ENCODE measurements around the gene TRMT10A.

GRCh38 chr4:99587309-99587708 lies 23.5 kb upstream of the TRMT10A start:
- TF ChIP-seq CTCF (IDR thresholded peaks at IDR 0.05) (no peak), POLR2A (IDR thresholded peaks at IDR 0.05) (no peak), EP300 (IDR thresholded peaks at IDR 0.05; ENCODE audit: low read depth) (no peak), POLR2AphosphoS5 (IDR thresholded peaks at IDR 0.05) (no peak)

All from transverse colon (tissue), 4 donors.